ENCODE measurements around the gene ZNF274. TPM values are rescaled to one million over a fixed set of nuclear protein-coding genes. Genes with fewer than 3 reads are reported as not detected.

ZNF274 gene
- total and polyA plus RNA-seq, 10 of the 15 experiments (the other 5 are each of a cell fraction or from before 2014, with no cell fraction given), result 2.7 to 17.6 (median 14.3) TPM

GRCh38 chr19:58154679-58155648, 27.9 kb upstream of the ZNF274 start (continued):
- TF ChIP-seq RBBP5 (conservative IDR thresholded peaks at IDR 0.05), result no peak
- TF ChIP-seq KLF5 (IDR thresholded peaks at IDR 0.05; ENCODE audit: partially characterized antibody), result no peak
- TF ChIP-seq MEF2B (IDR thresholded peaks at IDR 0.05; ENCODE audit: partially characterized antibody, poor library complexity, severe bottlenecking), result no peak

GRCh38 chr19:58157045-58157728, 25.7 kb upstream of the ZNF274 start:
- H3K27ac ChIP-seq (ENCODE audit: control insufficient read depth, insufficient read depth), result no peak overlapping the region
- intact Hi-C loops (cut with micrococcal nuclease; ENCODE audit: unreplicated experiment) (no loop called here), in situ Hi-C loops (cut with MboI) (no loop called here)
- FAIRE-seq (no peak), DNase-seq (ENCODE audit: low read depth, low spot score) (no peak), ATAC-seq (no peak)
- ChIA-PET CTCF (no interaction called here), RAD21 (ENCODE audit: unreplicated experiment) (no interaction called here), POLR2A (no interaction called here), SMC1A (ENCODE audit: uncharacterized antibody, unreplicated experiment) (no interaction called here)
- H3K4me3 ChIP-seq, result no peak overlapping the region
- H3K4me1 ChIP-seq (ENCODE audit: control insufficient read depth, insufficient read depth, low read length), result no peaks in the 10 kb centered on the region
- H4K20me1 ChIP-seq (ENCODE audit: control insufficient read depth, insufficient read depth), result no peaks in the 10 kb centered on the region
- H3K9me3 ChIP-seq (replicated peaks; ENCODE audit: control insufficient read depth, insufficient read depth, low read length), result peaks cover 1% of the 10 kb centered on the region; the same call in 2 of the 3 replicates
- H3K4me2 ChIP-seq (ENCODE audit: control insufficient read depth, insufficient read depth), result no peak overlapping the region
- WGBS (ENCODE audit: insufficient coverage, insufficient replicate concordance, low lambda C conversion rate, missing lambda C conversion rate), result 85% methylated on average over 53 of the region's 53 CpGs
- H2AFZ ChIP-seq (ENCODE audit: control insufficient read depth, low read depth, low read length), result no peak overlapping the region
- H3K79me2 ChIP-seq (ENCODE audit: control insufficient read depth, insufficient read depth, low read length), result no peaks in the 10 kb centered on the region
- no peak overlapping the region for H3K9ac ChIP-seq (ENCODE audit: control insufficient read depth, insufficient read depth, low read length)
- BruUV-seq (replicated peaks), result no TSS peak
- no peaks in the 10 kb centered on the region for H3K27me3 ChIP-seq (replicated peaks in 1 of 2; ENCODE audit: control insufficient read depth in 2 of 2, insufficient read depth in 2 of 2, low read length in 1 of 2)
- H3K36me3 ChIP-seq (ENCODE audit: control insufficient read depth in 2 of 2, insufficient read depth in 2 of 2, low read length in 1 of 2), result no peaks in the 10 kb centered on the region
- TF ChIP-seq, protein P1, sequence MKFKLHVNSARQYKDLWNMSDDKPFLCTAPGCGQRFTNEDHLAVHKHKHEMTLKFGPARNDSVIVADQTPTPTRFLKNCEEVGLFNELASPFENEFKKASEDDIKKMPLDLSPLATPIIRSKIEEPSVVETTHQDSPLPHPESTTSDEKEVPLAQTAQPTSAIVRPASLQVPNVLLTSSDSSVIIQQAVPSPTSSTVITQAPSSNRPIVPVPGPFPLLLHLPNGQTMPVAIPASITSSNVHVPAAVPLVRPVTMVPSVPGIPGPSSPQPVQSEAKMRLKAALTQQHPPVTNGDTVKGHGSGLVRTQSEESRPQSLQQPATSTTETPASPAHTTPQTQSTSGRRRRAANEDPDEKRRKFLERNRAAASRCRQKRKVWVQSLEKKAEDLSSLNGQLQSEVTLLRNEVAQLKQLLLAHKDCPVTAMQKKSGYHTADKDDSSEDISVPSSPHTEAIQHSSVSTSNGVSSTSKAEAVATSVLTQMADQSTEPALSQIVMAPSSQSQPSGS (IDR thresholded peaks at IDR 0.05; ENCODE audit: low read length), result no peak
- TF ChIP-seq, protein P2, sequence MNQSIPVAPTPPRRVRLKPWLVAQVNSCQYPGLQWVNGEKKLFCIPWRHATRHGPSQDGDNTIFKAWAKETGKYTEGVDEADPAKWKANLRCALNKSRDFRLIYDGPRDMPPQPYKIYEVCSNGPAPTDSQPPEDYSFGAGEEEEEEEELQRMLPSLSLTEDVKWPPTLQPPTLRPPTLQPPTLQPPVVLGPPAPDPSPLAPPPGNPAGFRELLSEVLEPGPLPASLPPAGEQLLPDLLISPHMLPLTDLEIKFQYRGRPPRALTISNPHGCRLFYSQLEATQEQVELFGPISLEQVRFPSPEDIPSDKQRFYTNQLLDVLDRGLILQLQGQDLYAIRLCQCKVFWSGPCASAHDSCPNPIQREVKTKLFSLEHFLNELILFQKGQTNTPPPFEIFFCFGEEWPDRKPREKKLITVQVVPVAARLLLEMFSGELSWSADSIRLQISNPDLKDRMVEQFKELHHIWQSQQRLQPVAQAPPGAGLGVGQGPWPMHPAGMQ (IDR thresholded peaks at IDR 0.05; ENCODE audit: borderline replicate concordance), result no peak
- TF ChIP-seq ZNF207 (IDR thresholded peaks at IDR 0.05; ENCODE audit: borderline replicate concordance) (no peak), EED (IDR thresholded peaks at IDR 0.05; ENCODE audit: low read depth) (no peak), ZBED1 (IDR thresholded peaks at IDR 0.05; ENCODE audit: borderline replicate concordance) (no peak), ZBTB11 (CRISPR knock-in tag; IDR thresholded peaks at IDR 0.05) (no peak), KDM1A (IDR thresholded peaks at IDR 0.05; ENCODE audit: borderline replicate concordance) (no peak), SMAD1 (IDR thresholded peaks at IDR 0.05; ENCODE audit: low read depth, partially characterized antibody) (no peak), SMAD5 (IDR thresholded peaks at IDR 0.05; ENCODE audit: low read depth) (no peak), WRNIP1 (IDR thresholded peaks at IDR 0.05; ENCODE audit: borderline replicate concordance, low read depth, low read length) (no peak), ATF3 (IDR thresholded peaks at IDR 0.05; ENCODE audit: borderline replicate concordance, extremely low read depth, low read depth, low read length) (no peak)
